PC-3 (cell line): ENCODE data around the gene MPI.

Experiments
- CTCF ChIP-seq: fragments of 300-600 bp; sonication (generic); conservative IDR thresholded peaks from 2 replicates; pipeline ENCODE4 v1.5.1; 2017; ENCODE audit warnings: antibody characterized with exemption, low read depth, mild to moderate bottlenecking, low read length
- EZH2 ChIP-seq: fragments of 300-600 bp; sonication (generic); IDR thresholded peaks from one replicate; pipeline ENCODE4 v1.6.1; 2017; ENCODE audit warnings: antibody characterized with exemption, mild to moderate bottlenecking, low read length; ENCODE audit not compliant: unreplicated experiment

- no peak for TF ChIP-seq CTCF
- no peak for TF ChIP-seq EZH2
These were observed 45.9 kb upstream of the MPI start for GRCh38 chr15:74843891-74844299.
